Measurements from ENCODE around the gene KCNIP1. TPM values are rescaled to one million over a fixed set of nuclear protein-coding genes. Genes with fewer than 3 reads are reported as not detected.

KCNIP1 gene
- polyA plus RNA-seq, 1 of the 3 experiments (the other 2 are of a cell fraction), result 1.3 TPM

DNA sequence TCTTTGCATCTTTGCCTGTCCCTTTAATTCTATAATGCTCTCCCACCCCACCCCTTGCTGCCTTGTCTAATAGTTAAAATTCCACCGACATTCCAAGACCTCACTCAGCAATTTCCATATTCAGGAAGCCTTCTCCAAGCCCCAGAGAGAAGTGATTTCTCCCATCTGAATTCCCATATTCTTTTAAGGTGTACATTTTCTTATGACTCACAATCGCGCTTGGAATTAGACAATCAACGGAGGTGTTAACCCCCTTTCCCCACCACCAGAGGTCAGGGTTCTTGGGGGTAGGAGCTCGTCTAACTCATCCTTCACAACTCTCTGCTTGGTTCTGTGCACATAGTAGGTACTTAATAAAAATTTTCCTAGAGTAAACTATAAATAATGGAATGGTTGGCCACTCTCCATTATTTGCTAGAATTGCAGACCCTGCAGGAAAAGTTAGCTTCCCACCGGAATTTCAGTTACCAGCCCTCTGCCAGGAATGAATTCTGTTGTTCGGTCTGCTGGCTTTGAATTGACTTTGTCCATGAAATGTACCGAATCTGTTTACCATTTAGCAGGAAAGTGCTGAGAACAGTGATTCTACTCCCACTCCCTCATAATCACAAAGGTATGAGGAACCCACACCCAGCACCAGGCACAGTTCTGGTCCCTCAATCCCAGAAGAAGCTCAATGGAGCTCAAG is 5.0 kb downstream of the KCNIP1 start:
- Histone ChIP-seq H4K20me1 (ENCODE audit: insufficient read depth) (no peaks in the 10 kb centered on the region), H3K9me3 (no peaks in the 10 kb centered on the region), H3K27ac (ENCODE audit: low read depth in 2 of 2, low read length in 1 of 2) (no peak overlapping the region), H3K4me1 (ENCODE audit: control insufficient read depth in 1 of 2, insufficient read depth in 2 of 2, low read depth in 1 of 2, low read length in 1 of 2) (no peaks in the 10 kb centered on the region; a peak in 1 of 4 replicates), H3K27me3 (ENCODE audit: insufficient read depth) (no peaks in the 10 kb centered on the region; the same call in 1 of the 2 replicates), H3K36me3 (replicated peaks in 1 of 2; ENCODE audit: control insufficient read depth in 1 of 2, insufficient read depth in 2 of 2, low read length in 1 of 2) (no peaks in the 10 kb centered on the region), H3K79me2 (ENCODE audit: insufficient read depth) (no peaks in the 10 kb centered on the region), H3K9me2 (no peaks in the 10 kb centered on the region), H2AFZ (ENCODE audit: low read depth) (no peak overlapping the region), H3K9ac (no peak overlapping the region), H3F3A (replicated peaks; ENCODE audit: insufficient read depth) (no peaks in the 10 kb centered on the region), H3K4me3 (ENCODE audit: low read depth in 2 of 2, low read length in 1 of 2) (no peak overlapping the region), H3K4me2 (no peak overlapping the region)
- 77% methylated on average over 8 of the region's 8 CpGs for WGBS (ENCODE audit: low lambda C conversion rate)
- TF ChIP-seq, protein P1, sequence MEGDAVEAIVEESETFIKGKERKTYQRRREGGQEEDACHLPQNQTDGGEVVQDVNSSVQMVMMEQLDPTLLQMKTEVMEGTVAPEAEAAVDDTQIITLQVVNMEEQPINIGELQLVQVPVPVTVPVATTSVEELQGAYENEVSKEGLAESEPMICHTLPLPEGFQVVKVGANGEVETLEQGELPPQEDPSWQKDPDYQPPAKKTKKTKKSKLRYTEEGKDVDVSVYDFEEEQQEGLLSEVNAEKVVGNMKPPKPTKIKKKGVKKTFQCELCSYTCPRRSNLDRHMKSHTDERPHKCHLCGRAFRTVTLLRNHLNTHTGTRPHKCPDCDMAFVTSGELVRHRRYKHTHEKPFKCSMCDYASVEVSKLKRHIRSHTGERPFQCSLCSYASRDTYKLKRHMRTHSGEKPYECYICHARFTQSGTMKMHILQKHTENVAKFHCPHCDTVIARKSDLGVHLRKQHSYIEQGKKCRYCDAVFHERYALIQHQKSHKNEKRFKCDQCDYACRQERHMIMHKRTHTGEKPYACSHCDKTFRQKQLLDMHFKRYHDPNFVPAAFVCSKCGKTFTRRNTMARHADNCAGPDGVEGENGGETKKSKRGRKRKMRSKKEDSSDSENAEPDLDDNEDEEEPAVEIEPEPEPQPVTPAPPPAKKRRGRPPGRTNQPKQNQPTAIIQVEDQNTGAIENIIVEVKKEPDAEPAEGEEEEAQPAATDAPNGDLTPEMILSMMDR (IDR thresholded peaks at IDR 0.05), result peak; percentile 22; the same call in 1 of the 2 replicates
- TF ChIP-seq EP300 (IDR thresholded peaks at IDR 0.05; ENCODE audit: borderline replicate concordance in 1 of 2, low read depth in 1 of 2, low read length in 1 of 2) (no peak), MXI1 (IDR thresholded peaks at IDR 0.05; ENCODE audit: low read depth, low read length) (no peak), GATA2 (CRISPR knock-in tag; IDR thresholded peaks at IDR 0.05) (no peak), YY1 (IDR thresholded peaks at IDR 0.05; ENCODE audit: low read depth) (no peak)
- ChIA-PET CTCF (interaction anchor here (1.1 to 1.2 kb wide), 2 partner anchors 17 to 94 kb away, joined by 3 read pairs; no protein-coding TSS in a partner anchor), POLR2A (no interaction called here)
- DNase-seq, result no peak

GRCh38 chr5:170509348-170509660 is 5.5 kb downstream of the KCNIP1 start:
- DNase-seq, result no peak
- CTCF ChIA-PET, result interaction anchor here (1.1 to 1.2 kb wide), 2 partner anchors 17 to 94 kb away, joined by 3 read pairs; no protein-coding TSS in a partner anchor
- H3K9me3 ChIP-seq, result no peaks in the 10 kb centered on the region
- H3K9ac ChIP-seq, result no peak overlapping the region
- H3K79me2 ChIP-seq (ENCODE audit: insufficient read depth), result no peaks in the 10 kb centered on the region
- POLR2A ChIA-PET, result no interaction called here
- TF ChIP-seq, protein P1 (IDR thresholded peaks at IDR 0.05), result no peak
- TF ChIP-seq FOXJ3 (CRISPR knock-in tag; IDR thresholded peaks at IDR 0.05) (no peak), MEF2A (IDR thresholded peaks at IDR 0.05; ENCODE audit: borderline replicate concordance, low read depth) (no peak), RCOR1 (IDR thresholded peaks at IDR 0.05; ENCODE audit: low read length) (no peak), GATA2 (CRISPR knock-in tag; IDR thresholded peaks at IDR 0.05) (no peak), FOSL2 (IDR thresholded peaks at IDR 0.05; ENCODE audit: borderline replicate concordance, low read depth) (no peak), ELF1 (IDR thresholded peaks at IDR 0.05) (no peak), ZBTB33 (IDR thresholded peaks at IDR 0.05; ENCODE audit: borderline replicate concordance, low read depth) (no peak)
- TF ChIP-seq, protein P2, sequence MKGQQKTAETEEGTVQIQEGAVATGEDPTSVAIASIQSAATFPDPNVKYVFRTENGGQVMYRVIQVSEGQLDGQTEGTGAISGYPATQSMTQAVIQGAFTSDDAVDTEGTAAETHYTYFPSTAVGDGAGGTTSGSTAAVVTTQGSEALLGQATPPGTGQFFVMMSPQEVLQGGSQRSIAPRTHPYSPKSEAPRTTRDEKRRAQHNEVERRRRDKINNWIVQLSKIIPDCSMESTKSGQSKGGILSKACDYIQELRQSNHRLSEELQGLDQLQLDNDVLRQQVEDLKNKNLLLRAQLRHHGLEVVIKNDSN (IDR thresholded peaks at IDR 0.05; ENCODE audit: borderline replicate concordance, low read depth), result no peak
- no peak overlapping the region for H2AFZ ChIP-seq (ENCODE audit: low read depth)
- no peak overlapping the region for H3K4me2 ChIP-seq
- H3K27ac ChIP-seq (ENCODE audit: low read depth in 2 of 2, low read length in 1 of 2), result no peak overlapping the region
- no peaks in the 10 kb centered on the region for H3F3A ChIP-seq (replicated peaks; ENCODE audit: insufficient read depth)
- no peaks in the 10 kb centered on the region; the same call in 1 of the 2 replicates for H3K27me3 ChIP-seq (ENCODE audit: insufficient read depth)
- 83% methylated on average over 1 of the region's 1 CpG for WGBS (ENCODE audit: low lambda C conversion rate)
- H3K9me2 ChIP-seq, result no peaks in the 10 kb centered on the region
- H3K4me3 ChIP-seq (ENCODE audit: low read depth in 2 of 2, low read length in 1 of 2), result no peak overlapping the region
- H4K20me1 ChIP-seq (ENCODE audit: insufficient read depth), result no peaks in the 10 kb centered on the region
- no peaks in the 10 kb centered on the region for H3K36me3 ChIP-seq (replicated peaks in 1 of 2; ENCODE audit: control insufficient read depth in 1 of 2, insufficient read depth in 2 of 2, low read length in 1 of 2)
- peaks cover 0 to 4% of the 10 kb centered on the region in 2 experiments; a peak in 1 of 4 replicates for H3K4me1 ChIP-seq (ENCODE audit: control insufficient read depth in 1 of 2, insufficient read depth in 2 of 2, low read depth in 1 of 2, low read length in 1 of 2)

All from SK-N-SH (cell line).